ENCODE data around the gene FRAS1. TPM values are rescaled to one million over a fixed set of nuclear protein-coding genes. Genes with fewer than 3 reads are reported as not detected.
A peak's percentile ranks its signal among the peaks of the same experiment; 100 is the strongest.

FRAS1 gene
- total and polyA plus RNA-seq, 2 of the 8 experiments (the other 6 are each of a cell fraction or from before 2014, with no cell fraction given): 38.5 to 109 TPM

- TF ChIP-seq ZNF274 (IDR thresholded peaks at IDR 0.05; ENCODE audit: borderline replicate concordance, extremely low read depth, low read length) (no peak), TBP (IDR thresholded peaks at IDR 0.05; ENCODE audit: low read depth, low read length) (peak; percentile 62; the same call in 1 of the 2 replicates), BCL11A (IDR thresholded peaks at IDR 0.05; ENCODE audit: low read depth in 2 of 2, low read length in 2 of 2) (no peak), BRCA1 (IDR thresholded peaks at IDR 0.05; ENCODE audit: low read depth, low read length) (no peak), ATF3 (IDR thresholded peaks at IDR 0.05; ENCODE audit: insufficient read depth, low read depth, low read length) (no peak), CTCF (IDR thresholded peaks at IDR 0.05; ENCODE audit: control extremely low read depth in 1 of 3, insufficient read depth in 1 of 3, low read depth in 1 of 3, low read length in 3 of 3) (no peak), GABPA (IDR thresholded peaks at IDR 0.05; ENCODE audit: borderline replicate concordance, insufficient read depth, low read length) (no peak), EGR1 (IDR thresholded peaks at IDR 0.05; ENCODE audit: borderline replicate concordance, low read depth, low read length) (no peak), ASH2L (IDR thresholded peaks at IDR 0.05; ENCODE audit: low read length) (peak; percentile 42), JUND (IDR thresholded peaks at IDR 0.05; ENCODE audit: low read length) (no peak), MAFK (IDR thresholded peaks at IDR 0.05; ENCODE audit: low read depth, low read length) (no peak), RAD21 (IDR thresholded peaks at IDR 0.05 in 1 of 2, conservative IDR thresholded peaks at IDR 0.05 in 1 of 2; ENCODE audit: low read depth in 2 of 2, low read length in 2 of 2) (no peak), SIRT6 (IDR thresholded peaks at IDR 0.05; ENCODE audit: low read length) (no peak), HDAC2 (IDR thresholded peaks at IDR 0.05; ENCODE audit: borderline replicate concordance in 1 of 2, low read depth in 2 of 2, low read length in 2 of 2) (0 out of 4 replicates have a peak, but pooled peaks of 1 of the 2 experiments have one; percentile 57), USF2 (IDR thresholded peaks at IDR 0.05; ENCODE audit: low read length) (no peak), RXRA (IDR thresholded peaks at IDR 0.05; ENCODE audit: insufficient read depth, low read depth, low read length) (no peak), HDAC6 (IDR thresholded peaks at IDR 0.05; ENCODE audit: low read depth, low read length) (no peak), RFX5 (IDR thresholded peaks at IDR 0.05; ENCODE audit: borderline replicate concordance, low read depth, low read length) (no peak), CHD1 (IDR thresholded peaks at IDR 0.05; ENCODE audit: low read depth, low read length) (no peak)
Measured at GRCh38 chr4:78551420-78552351, 494.6 kb downstream of the FRAS1 start, which contains the start of gene ANXA3 (continued).

Data from H1 (cell line).